ENCODE measurements around the gene H2BK1. TPM values are rescaled to one million over a fixed set of nuclear protein-coding genes. Genes with fewer than 3 reads are reported as not detected.

H2BK1 gene
- total RNA-seq, 1 experiment from 2014 or later: not detected

- CTCF ChIA-PET: no interaction called here
- BruUV-seq (replicated peaks): no TSS peak
- TF ChIP-seq CTCF (conservative IDR thresholded peaks at IDR 0.05) (no peak), EZH2 (IDR thresholded peaks at IDR 0.05; ENCODE audit: low read depth) (no peak)
Measured at GRCh38 chr7:151181011-151181431, 29.3 kb downstream of the H2BK1 start.

DNA sequence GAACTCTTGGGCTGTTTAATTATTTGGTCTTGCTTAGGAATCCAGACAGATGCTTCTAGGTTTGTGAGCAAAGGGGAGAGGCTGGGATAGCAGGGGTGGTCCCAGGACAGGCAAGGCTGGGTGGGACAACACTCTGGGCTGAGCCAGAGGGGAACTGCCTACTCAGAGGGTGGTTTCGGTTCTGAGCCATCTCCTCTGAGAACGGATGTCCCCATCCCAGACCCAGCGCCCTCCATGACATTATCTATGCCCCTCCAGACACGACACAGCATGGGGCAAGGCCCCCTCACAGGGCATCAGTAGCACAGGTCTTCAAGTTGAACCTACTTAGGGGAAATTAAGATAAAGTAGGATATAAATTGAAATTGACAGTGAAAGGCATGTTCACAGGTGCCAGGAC lies 30.3 kb downstream of the H2BK1 start:
- H2AFZ ChIP-seq: no peak overlapping the region
- CTCF ChIA-PET: interaction anchor here (0.6 kb wide), 1 partner anchor 117 kb away, joined by 5 read pairs; no protein-coding TSS in a partner anchor
- H3K4me2 ChIP-seq: no peak overlapping the region
- no peak for DNase-seq
- TF ChIP-seq CTCF (conservative IDR thresholded peaks at IDR 0.05): no peak
- H4K20me1 ChIP-seq (ENCODE audit: insufficient read depth): no peaks in the 10 kb centered on the region; the same call in 1 of the 2 replicates
- no peak overlapping the region for H3K4me3 ChIP-seq
- no peaks in the 10 kb centered on the region for H3K79me2 ChIP-seq (ENCODE audit: low read depth)
- POLR2A ChIA-PET (ENCODE audit: unreplicated experiment): no interaction called here
- peaks cover 95% of the 10 kb centered on the region for H3K27me3 ChIP-seq (ENCODE audit: insufficient read depth, low read depth)
- H3K9me3 ChIP-seq (ENCODE audit: insufficient read depth, low read depth): no peaks in the 10 kb centered on the region
- no peak overlapping the region for H3K27ac ChIP-seq
- intact Hi-C loops (cut with micrococcal nuclease; ENCODE audit: unreplicated experiment): loop anchor here (10.0 kb wide), 1 partner anchor 895 kb away; no protein-coding TSS in a partner anchor
- no TSS peak for BruUV-seq (replicated peaks)
- no peaks in the 10 kb centered on the region for H3K36me3 ChIP-seq (ENCODE audit: low read depth)
- no peaks in the 10 kb centered on the region for H3K4me1 ChIP-seq (replicated peaks; ENCODE audit: insufficient read depth)
- H3K9me2 ChIP-seq (ENCODE audit: insufficient read depth): no peaks in the 10 kb centered on the region
- no peaks in the 10 kb centered on the region for H3F3A ChIP-seq (ENCODE audit: insufficient read depth, low read depth)

More at GRCh38 chr7:151181011-151181431, 29.3 kb downstream of the H2BK1 start:
- Histone ChIP-seq H3F3A (ENCODE audit: insufficient read depth, low read depth) (no peaks in the 10 kb centered on the region), H3K27me3 (ENCODE audit: insufficient read depth, low read depth) (peaks cover 96% of the 10 kb centered on the region), H2AFZ (no peak overlapping the region), H3K9me2 (ENCODE audit: insufficient read depth) (no peaks in the 10 kb centered on the region), H3K4me3 (no peak overlapping the region), H3K9me3 (ENCODE audit: insufficient read depth, low read depth) (no peaks in the 10 kb centered on the region), H3K79me2 (ENCODE audit: low read depth) (no peaks in the 10 kb centered on the region), H3K4me2 (no peak overlapping the region), H3K36me3 (ENCODE audit: low read depth) (no peaks in the 10 kb centered on the region), H3K4me1 (replicated peaks; ENCODE audit: insufficient read depth) (no peaks in the 10 kb centered on the region), H3K27ac (no peak overlapping the region), H4K20me1 (ENCODE audit: insufficient read depth) (no peaks in the 10 kb centered on the region; the same call in 1 of the 2 replicates)
- intact Hi-C loops (cut with micrococcal nuclease; ENCODE audit: unreplicated experiment): no loop called here
- no peak for DNase-seq
- POLR2A ChIA-PET (ENCODE audit: unreplicated experiment): no interaction called here

DNA sequence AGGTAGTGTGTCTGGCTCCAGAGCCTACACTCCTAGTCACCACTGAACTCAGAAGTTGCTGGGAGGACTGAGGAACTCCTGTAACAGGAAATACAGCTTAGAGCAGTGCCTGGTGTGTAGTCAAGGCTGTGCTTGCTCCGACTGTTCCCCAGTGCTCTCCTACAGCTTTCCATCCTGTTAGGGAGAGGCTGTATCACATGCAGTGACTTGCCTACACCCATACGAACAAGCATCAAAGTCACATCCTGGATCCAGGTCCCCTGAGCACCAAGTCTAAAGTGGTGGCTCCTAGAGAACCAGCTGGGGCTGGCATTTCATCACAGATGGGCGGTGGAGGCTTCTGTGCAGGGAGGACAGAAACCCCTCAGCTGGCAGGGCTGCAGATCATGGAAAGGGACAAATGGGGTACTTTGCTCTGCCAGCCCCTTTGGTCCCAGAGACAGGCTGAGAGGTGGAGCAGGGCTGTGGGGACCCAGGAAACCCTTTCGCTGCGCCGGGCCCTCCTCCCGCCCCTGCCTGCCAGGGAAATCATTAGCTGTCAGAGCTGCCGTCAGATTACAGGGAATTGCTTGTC lies 30.9 kb downstream of the H2BK1 start:
- DNase-seq: no peak
- TF ChIP-seq CTCF (conservative IDR thresholded peaks at IDR 0.05) (no peak), EZH2 (IDR thresholded peaks at IDR 0.05; ENCODE audit: low read depth) (no peak)

More for the DNA sequence above, 30.9 kb downstream of the H2BK1 start:
- Histone ChIP-seq H3K36me3 (ENCODE audit: low read depth) (no peaks in the 10 kb centered on the region), H2AFZ (no peak overlapping the region), H4K20me1 (ENCODE audit: insufficient read depth) (no peaks in the 10 kb centered on the region; the same call in 1 of the 2 replicates), H3K79me2 (ENCODE audit: low read depth) (no peaks in the 10 kb centered on the region), H3K9me3 (ENCODE audit: insufficient read depth, low read depth) (no peaks in the 10 kb centered on the region), H3K27ac (no peak overlapping the region), H3K4me1 (replicated peaks; ENCODE audit: insufficient read depth) (no peaks in the 10 kb centered on the region), H3K27me3 (ENCODE audit: insufficient read depth, low read depth) (peaks cover 92% of the 10 kb centered on the region), H3K4me3 (no peak overlapping the region), H3F3A (ENCODE audit: insufficient read depth, low read depth) (no peaks in the 10 kb centered on the region), H3K9me2 (ENCODE audit: insufficient read depth) (no peaks in the 10 kb centered on the region), H3K4me2 (no peak overlapping the region)
- intact Hi-C loops (cut with micrococcal nuclease; ENCODE audit: unreplicated experiment): loop anchor here (10.0 kb wide), 1 partner anchor 895 kb away; no protein-coding TSS in a partner anchor
- BruUV-seq (replicated peaks): no TSS peak
- CTCF ChIA-PET: no interaction called here
- POLR2A ChIA-PET (ENCODE audit: unreplicated experiment): no interaction called here
